ENCODE measurements around the gene ARG1.
"Not testable (repeated sequence)": the region's sequence is repeated elsewhere in the genome, so short reads cannot be mapped to it uniquely, and the experiment has no call there.

Gene ARG1

DNA sequence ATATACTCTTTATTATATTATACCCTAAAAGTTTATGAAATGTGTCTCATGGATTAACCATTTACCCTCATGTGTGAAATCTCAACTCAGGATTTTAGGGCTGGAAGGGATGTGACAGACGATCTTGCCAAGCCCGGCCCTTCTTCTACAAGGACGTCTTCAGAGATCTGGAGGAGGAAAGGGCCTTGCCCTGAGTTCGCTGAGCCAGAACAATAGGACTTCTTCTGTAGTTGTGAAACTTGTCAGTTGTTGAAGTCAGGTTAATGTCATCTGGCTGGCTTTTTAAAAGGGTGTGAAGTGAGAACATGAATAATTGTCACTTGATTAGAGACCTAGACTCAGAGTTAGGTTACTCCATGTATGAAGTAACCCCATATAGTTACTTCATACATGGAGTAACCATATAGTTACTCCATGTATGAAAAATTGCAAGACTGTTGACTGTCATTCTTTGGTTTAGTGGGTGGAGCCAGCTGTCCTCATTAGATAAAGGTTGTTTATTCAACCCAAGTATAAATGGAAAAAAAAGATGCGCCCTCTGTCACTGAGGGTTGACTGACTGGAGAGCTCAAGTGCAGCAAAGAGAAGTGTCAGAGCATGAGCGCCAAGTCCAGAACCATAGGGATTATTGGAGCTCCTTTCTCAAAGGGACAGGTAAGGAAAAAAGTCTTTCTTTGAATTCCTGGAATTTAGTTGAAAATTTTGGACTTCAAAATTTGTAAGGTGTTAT lies at the start of gene ARG1:
Gene ARG1, plus strand, starts transcription at position 541 of the 730 bp plus-strand sequence. Its CDS starts 57 bp downstream, at position 598.
- in situ Hi-C loops (cut with MboI; ENCODE audit: low sequenced_read_pairs): no loop called here

DNA sequence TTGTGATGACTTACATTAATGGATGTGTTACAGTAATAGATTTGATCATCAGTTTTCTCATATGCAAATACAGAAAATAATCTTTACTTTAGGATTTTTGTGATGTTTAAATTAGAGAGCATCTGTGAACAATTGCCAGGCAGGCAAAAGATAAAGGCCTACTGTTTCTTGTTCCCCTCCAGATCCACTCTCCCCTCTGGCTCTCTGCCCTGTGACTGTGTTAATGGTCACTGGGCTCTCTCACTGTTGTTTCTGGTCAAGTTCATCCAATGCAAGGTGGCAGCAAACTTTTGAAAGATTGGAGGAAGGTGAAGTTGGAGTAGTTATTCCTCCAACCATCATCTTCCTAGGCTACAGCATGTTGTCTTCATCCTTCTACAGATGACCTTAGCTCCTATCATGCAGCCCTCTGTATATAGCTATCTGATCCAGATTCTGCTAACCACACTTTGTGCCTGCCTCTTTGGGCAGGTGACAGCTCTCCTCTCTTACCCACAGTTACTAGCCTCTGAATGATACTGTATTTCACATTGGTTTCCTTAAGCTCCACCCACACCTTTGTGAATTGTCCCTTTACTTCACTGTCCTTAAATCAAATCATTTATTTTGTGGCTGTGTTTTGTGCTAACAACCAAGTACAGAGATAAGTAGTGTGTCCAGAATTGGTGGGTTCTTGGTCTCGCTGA lies 48.9 kb upstream of the ARG1 start:
- in situ Hi-C loops (cut with MboI; ENCODE audit: low sequenced_read_pairs): no loop called here

DNA sequence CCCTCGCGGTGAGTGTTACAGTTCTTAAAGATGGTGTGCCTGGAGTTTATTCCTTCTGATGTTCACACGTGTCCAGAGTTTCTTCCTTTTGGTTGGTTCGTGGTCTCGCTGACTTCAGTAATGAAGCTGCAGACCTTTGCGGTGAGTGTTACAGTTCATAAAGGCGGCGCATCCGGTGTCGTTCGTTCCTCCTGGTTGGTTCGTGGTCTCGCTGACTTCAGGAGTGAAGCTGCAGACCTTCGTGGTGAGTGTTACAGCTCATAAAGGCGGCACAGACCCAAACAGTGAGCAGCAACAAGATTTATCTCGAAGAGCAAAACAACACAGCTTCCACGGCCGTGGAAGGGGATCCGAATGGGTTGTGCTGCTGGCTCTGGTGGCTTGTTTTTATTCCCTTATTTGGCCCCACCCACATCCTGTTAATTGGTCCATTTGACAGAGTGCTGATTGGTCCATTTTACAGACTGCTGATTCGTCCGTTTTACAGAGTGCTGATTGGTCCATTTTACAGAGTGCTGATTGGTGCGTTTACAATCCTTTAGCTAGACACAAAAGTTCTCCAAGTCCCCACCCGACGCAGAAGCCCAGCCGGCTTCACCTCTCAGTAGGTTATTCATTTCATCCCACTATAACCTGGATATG lies 48.2 kb upstream of the ARG1 start:
- in situ Hi-C loops (cut with MboI; ENCODE audit: low sequenced_read_pairs): no loop called here

DNA sequence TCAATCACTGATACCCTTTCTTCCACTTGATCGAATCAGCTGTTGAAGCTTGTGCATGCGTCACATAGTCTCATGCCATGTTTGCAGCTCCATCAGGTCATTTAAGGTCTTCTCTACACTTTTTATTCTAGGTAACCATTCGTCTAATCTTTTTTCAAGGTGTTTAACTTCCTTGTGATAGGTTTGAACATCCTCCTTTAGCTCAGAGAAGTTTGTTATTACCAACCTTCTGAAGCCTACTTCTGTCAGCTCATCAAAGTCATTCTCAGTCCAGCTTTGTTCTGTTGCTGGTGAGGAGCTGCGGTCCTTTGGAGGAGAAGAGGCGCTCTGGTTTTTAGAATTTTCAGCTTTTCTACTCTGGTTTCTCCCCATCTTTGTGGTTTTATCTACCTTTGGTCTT lies 42.1 kb upstream of the ARG1 start:
- in situ Hi-C loops (cut with MboI; ENCODE audit: low sequenced_read_pairs): not testable (repeated sequence)

DNA sequence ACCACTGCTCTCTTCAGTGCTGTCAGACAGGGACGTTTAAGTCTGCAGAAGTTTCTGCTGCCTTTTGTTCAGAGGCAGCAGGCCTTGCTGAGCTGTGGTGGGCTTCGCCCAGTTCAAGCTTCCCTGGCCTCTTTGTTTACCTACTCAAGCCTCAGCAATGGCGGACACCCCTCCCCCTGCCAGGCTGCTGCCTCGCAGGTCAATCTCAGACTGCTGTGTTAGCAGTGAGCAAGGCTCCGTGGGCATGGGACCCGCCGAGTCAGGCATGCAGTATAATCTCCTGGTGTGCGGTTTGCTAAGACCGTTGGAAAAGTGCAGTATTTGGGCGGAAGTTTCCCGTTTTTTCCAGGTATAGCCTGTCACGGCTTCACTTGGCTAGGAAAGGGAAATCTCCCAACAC lies 41.3 kb upstream of the ARG1 start:
- in situ Hi-C loops (cut with MboI; ENCODE audit: low sequenced_read_pairs): not testable (repeated sequence)

DNA sequence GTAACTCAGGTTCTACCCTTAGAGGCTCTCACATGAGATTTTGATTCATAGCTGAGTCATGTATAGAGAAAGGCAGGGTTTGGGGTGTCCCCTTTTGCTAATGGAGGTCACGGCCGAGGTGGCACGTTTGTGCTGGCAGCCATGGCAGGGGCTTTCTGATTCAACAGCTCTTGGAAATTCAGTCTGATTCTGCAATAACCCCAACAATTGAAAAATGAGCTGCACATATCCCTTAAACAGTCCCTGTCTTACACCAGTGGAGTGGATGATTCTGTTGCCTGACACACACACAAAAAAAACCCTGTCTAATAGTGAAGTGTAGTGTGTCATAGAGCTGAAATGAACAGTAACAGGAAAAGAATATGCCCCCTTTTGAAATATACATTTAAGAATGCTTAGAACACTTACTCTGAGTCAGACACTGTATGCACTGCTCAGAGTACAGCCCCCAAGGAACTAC lies 40.4 kb upstream of the ARG1 start:
- in situ Hi-C loops (cut with MboI; ENCODE audit: low sequenced_read_pairs): no loop called here

DNA sequence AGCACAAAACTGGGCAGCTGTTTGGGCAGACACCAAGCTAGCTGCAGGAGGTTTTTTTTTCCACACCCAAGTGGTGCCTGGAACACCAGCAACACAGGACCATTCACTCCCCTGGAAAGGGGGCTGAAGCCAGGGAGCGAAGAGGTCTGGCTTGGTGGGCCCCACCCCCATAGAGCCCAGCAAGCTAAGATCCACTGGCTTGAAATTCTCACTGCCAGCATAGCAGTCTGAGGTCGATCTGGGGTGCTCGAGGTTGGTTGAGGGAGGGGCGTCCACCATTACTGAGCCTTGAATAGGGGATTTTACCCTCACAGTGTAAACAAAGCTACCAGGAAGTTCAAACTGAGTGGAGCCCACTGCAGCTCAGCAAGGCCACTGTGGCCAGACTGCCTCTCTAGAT lies 34.4 kb upstream of the ARG1 start:
- in situ Hi-C loops (cut with MboI; ENCODE audit: low sequenced_read_pairs): not testable (repeated sequence)

DNA sequence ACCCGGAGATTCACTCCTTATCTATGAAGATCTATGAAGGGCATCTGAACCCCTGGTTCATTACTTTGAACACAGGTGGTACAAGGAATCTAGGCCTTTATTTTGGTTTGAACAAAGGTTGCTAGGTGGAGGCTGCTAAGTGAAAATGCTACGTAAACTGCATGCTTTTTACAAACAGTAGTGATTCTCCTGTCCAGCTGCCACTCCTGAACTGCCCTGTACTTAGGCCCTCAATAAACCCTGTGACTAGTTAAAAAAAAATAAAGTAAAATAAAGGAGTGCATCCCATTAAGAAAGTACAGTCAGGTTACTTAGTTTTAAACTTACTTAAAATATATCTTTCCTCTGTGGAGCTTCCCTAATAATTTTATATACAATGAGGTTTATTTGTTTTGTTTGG lies 27.7 kb upstream of the ARG1 start:
- in situ Hi-C loops (cut with MboI; ENCODE audit: low sequenced_read_pairs): no loop called here

DNA sequence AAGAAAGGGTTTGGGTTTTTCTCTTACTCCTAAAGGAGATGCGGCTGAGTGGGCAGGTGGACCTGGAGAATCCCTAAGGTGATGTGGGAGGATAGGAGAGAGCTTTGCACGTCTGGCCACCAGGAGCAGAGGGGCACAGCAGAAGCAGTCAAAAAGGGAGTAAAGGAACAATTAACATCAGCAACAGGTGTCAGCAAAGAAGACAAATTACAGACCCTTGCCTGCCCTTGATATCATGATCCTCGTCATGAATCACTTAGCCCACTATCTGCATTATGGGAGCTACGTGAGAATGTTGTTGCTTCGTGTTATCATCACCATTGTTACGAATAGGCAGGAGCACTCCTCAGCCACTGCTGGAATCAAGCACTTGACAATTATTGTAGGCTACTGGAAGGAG lies 25.5 kb upstream of the ARG1 start:
- in situ Hi-C loops (cut with MboI; ENCODE audit: low sequenced_read_pairs): no loop called here

DNA sequence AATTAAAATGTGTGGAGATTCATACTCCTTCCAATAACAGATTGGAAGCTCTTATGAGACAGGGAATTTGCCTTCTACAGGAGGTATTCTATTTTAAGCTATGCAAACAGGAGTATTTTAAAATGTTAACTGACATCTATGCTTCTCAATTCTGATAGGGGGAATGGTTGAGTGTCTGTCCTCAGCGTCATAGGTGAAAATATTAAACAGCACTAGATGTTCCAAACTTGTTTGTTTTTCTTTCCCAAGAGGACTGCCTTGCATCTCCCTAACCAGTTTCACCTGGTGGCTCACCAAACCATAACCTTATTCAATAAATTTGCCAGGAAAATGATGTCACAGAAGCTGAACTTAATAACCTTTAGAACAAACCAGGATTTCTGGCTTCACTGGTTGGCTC lies 24.6 kb upstream of the ARG1 start:
- in situ Hi-C loops (cut with MboI; ENCODE audit: low sequenced_read_pairs): no loop called here

DNA sequence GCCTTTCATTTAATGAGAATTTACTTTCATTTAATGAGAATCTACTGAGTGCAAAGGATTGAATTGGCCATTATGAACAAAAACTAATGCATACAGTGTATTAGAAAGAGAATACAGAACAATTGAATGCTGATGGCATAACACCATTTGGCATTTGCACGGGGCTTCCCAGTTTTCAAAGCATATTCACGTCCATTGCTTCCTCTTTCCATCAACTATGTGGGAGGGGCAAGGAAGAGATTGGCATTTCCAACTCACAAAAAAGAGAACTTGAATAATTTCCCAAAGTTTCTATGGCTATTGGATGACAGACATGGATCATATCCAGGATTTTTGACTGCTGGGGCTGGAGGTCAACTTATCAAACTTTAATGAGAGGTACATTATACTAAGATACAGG lies 23.2 kb upstream of the ARG1 start:
- in situ Hi-C loops (cut with MboI; ENCODE audit: low sequenced_read_pairs): no loop called here

DNA sequence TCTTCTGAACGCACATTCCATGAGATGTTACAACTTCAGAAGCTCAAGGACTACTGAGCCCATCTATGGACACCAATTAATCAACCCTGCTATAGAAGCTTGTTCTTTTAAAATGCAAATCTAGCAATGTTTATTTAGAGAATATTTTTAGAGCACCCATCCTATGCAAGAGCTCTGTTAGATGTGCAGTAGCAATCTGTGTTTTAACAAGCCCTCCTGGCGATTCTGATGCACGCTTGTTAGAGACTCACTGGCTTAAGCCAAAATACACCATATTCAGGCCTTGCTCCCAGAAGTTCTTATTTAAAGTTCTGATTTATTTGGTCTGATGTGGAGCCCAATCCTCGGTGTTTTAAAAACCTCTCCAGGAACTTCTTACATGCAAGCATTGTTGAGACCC lies 21.1 kb upstream of the ARG1 start:
- in situ Hi-C loops (cut with MboI; ENCODE audit: low sequenced_read_pairs): no loop called here

DNA sequence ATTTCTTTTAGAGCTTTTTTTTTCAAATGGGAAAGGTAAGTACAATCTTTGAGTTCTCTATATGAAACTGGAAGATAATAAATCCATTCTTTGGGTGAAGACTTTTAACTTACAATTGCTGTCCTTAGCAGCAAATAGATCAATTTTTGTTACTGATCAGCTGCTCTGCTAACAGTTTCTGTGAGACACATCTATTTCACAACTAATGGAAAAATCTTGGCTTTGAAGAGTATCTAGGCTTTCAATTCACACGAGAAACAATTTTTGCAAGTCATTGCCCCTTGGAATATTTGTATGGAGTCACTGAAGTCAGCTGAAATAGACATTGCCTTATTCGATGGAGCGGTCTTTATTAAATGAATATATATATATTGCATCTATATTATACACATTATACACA lies 20.5 kb upstream of the ARG1 start:
- in situ Hi-C loops (cut with MboI; ENCODE audit: low sequenced_read_pairs): no loop called here

DNA sequence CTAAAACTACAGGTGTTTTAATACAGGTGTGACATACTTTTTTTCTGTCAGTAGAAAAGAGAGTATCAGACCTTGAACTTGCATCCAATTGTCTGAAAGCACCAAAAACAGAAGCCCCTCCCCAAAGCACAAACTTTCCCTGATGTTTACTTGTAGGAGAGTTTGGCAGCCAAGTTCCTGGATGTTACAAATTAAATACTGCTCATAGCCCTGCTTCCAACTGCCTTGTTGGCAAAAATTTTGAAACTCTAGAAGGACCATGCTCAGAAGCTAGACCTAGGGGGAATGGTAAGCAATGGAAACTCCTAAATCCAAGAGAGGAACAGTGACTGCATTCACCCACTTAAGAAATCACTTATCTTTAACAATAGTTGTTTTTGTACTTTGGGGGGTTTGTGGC lies 17.0 kb upstream of the ARG1 start:
- in situ Hi-C loops (cut with MboI; ENCODE audit: low sequenced_read_pairs): no loop called here

DNA sequence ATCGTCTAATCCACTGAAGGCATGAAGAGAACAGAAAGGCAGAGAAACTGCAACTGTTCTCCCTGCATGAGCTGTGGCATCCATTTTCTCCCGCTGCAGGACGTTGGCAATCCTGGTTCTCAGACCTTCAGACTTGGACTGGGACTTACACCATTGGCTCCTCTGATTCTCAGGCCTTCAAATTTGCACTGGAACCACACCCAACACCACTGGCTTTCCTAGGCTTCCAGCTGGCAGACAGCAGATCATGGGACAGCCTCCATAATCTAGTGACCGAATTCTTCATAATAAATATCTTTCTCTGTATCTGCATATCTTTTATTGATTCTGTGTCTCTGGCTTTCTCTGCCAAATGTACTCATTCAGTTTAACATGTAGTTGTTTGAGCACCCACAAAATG lies 14.1 kb upstream of the ARG1 start:
- in situ Hi-C loops (cut with MboI; ENCODE audit: low sequenced_read_pairs): no loop called here

DNA sequence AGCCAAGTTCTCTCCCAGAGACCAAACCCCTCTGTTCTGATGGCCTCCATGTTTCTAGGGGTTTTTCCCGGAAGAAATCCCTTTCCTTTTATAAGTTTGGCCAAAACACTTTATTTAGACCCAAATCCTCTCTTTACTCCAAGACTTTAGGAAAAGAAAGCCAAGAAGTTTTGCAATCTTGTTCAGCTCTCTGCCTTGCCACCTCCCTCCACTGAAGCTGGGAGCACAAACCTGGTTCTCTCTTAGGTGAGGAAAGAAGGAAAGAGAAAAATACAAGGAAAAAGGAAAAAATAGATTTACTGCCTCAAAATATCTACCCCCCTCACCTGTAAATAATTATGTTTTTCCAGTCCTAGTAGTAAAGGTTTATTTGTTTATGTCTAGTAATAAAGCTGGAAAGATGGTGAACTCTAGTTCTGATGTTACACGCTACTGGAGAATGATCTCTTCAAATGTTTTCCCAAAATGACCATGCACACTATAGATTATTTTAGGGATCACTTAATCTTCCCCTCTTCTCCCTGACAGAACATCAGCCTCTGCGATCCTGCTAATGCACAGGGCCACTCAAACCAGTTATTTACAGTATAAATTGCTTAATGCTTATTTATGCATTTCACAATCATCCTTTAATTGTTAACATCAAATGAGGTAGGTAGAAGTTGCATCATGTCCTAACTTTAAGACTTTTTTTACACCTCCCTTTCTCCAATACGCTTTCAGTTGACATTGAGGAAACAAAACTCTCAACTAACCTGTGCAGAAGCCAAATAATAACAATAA lies 10.9 kb upstream of the ARG1 start:
- in situ Hi-C loops (cut with MboI; ENCODE audit: low sequenced_read_pairs): no loop called here

DNA sequence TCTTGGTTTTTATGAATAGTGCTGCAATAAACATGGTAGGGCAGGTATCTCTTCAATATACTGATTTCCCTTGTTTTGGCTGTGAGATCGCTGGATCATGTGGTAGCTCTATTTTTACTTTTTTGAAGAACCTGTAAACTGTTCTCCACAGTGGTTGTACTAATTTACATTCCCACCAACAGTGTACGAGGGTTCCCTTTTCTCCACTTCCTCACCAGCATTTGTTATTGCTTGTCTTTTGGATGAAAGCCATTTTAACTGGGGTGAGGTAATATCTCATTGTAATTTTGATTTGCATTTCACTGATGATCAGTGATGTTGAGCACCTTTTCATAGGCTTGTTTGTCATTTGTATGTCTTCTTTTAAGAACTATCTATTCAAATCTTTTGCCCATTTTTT lies 8.0 kb upstream of the ARG1 start:
- in situ Hi-C loops (cut with MboI; ENCODE audit: low sequenced_read_pairs): no loop called here

DNA sequence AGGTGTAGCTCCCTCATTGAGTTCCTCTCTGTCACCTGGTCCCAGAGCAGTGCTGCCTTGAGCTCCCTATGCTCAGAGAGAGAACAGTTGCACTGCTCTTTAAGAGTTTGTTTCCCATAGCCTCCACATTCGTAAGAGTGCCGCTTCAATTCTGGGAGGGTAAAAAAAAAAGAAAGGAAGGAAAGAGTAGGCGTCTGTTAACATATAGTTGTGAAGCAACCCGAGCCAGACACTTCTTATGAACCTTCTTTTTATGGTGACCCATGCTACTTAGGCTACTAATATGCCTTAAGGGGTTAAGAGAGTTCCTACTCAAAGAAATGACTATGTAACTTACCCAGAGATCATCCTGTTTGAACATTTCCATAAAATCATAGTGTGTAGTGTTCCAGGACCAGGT lies 4.3 kb upstream of the ARG1 start:
- in situ Hi-C loops (cut with MboI; ENCODE audit: low sequenced_read_pairs): no loop called here

DNA sequence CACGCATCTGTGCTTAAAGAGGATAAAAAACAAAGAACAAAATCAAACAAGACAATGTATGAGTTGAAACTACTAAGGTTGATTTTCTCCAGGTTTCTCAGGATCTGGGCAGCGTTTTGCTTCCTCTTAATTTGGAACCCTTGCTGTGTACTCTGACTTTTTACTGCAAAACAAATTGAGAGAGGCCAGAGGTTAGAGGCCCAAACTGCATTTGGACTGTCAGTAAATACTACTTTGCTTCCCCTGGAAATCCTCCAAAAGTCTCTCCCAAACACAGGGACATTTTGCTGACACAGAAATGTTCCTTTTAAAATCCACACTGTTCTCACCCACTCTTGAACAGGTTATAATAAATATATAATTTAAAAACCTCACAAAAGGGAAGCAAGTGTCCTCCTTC lies 1.1 kb downstream of the ARG1 start:
- in situ Hi-C loops (cut with MboI; ENCODE audit: low sequenced_read_pairs): no loop called here

DNA sequence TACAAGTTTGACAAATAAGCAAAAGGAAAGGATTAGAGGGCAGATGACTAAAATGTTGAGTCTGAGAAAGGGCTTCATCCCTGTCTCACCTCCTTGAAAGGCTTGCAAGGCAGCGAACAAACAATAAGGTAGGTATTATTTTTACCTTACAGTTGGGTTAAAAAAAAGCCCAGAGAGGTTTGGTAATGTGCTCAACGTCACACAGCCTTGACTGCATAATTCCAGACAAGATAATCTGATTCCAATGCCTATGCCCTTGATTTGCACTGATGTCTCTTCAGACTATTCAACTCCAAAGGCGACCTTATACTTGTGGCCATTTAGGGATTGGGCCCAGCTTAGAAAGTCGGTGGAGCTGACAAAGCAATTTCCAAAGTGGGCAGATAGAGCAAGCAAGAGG lies 1.7 kb downstream of the ARG1 start:
- in situ Hi-C loops (cut with MboI; ENCODE audit: low sequenced_read_pairs): no loop called here

DNA sequence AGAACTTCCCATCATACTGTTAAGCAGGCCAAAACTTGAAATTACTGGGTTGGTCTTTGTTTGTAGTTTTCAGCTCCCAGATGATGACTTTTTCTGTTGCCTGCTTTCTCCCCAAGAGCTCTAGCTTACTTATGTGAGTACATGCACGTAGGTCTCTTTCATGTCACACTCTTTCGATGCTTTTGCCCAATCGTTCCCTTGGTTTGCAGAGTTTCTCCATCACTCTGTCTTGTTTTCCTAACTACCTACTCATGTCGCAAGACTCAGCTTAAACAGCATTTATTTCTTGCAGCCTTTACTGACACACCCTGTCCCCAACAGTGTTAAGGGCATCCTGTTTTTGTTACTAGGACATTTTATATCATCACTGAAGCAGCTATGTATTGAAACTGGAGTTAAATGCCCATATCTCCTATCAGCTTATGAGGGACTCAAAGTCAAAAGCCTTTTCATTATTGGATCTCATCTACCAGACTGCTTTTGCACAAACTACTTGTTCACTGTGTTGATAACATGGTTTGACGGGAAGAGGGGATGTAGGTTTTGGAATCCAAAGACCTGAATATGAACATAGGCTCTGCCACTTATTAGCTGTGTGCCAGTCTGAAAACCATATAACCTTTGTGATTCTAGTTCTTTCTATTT lies 2.9 kb downstream of the ARG1 start:
- in situ Hi-C loops (cut with MboI; ENCODE audit: low sequenced_read_pairs): no loop called here

Measured in hTERT RPE-1 (cell line).